Keratinocyte (primary cell): ENCODE measurements around the gene ATL2.

Experiments used
- CTCF ChIP-seq, 3 experiments: IDR thresholded peaks in 1 of 3; conservative IDR thresholded peaks in 1 of 3; optimal IDR thresholded peaks in 1 of 3; 2 replicates in 2 of 3; 3 replicates in 1 of 3; pipeline versions ENCODE3 to v1.5.1; 2011; ENCODE audit warnings: low read length in 3 of 3, mild to moderate bottlenecking in 3 of 3, moderate library complexity in 2 of 3, control low read depth in 1 of 3, inconsistent platforms in 1 of 3; ENCODE audit not compliant: insufficient read depth in 2 of 3; ENCODE audit errors: extremely low read depth in 1 of 3
- EZH2 ChIP-seq: IDR thresholded peaks from one replicate; pipeline ENCODE4 v1.6.1; 2012; ENCODE audit warnings: inconsistent platforms, mild to moderate bottlenecking, low read length, moderate library complexity

- no peak for TF ChIP-seq CTCF (optimal IDR thresholded peaks at IDR 0.05 in 1 of 3, IDR thresholded peaks at IDR 0.05 in 1 of 3, conservative IDR thresholded peaks at IDR 0.05 in 1 of 3; ENCODE audit: extremely low read depth in 1 of 3, insufficient read depth in 2 of 3, low read length in 3 of 3)
- no peak for TF ChIP-seq EZH2
Observed at GRCh38 chr2:38301340-38301968, 75.6 kb downstream of the ATL2 start.
